Endodermal cell (in vitro differentiated cells): Measurements from ENCODE around the gene AOPEP. TPM values are rescaled to one million over a fixed set of nuclear protein-coding genes. Genes with fewer than 3 reads are reported as not detected.

ENCODE experiments used
- DNase-seq: peaks from one replicate; pipeline ENCODE4 v3.0.0-alpha.2; 2017
- H3K27ac ChIP-seq: 2 replicates; pipeline ENCODE4 v1.5.1; 2013; ENCODE audit warnings: mild to moderate bottlenecking, low read depth, low read length, moderate library complexity
- H3K27me3 ChIP-seq: 2 replicates; pipeline ENCODE4 v1.6.1; 2013; ENCODE audit warnings: mild to moderate bottlenecking, low read length, moderate library complexity; ENCODE audit not compliant: insufficient read depth, control insufficient read depth, poor library complexity, severe bottlenecking
- H3K36me3 ChIP-seq: 2 replicates; pipeline ENCODE4 v1.7.0; 2013; ENCODE audit warnings: mild to moderate bottlenecking, low read length, moderate library complexity; ENCODE audit not compliant: control insufficient read depth, insufficient read depth
- H3K4me1 ChIP-seq: one replicate; pipeline ENCODE4 v1.7.0; 2013; ENCODE audit warnings: low read length; ENCODE audit not compliant: control insufficient read depth, insufficient read depth
- H3K4me3 ChIP-seq: 2 replicates; pipeline ENCODE4 v1.5.1; 2013; ENCODE audit warnings: mild to moderate bottlenecking, low read length, moderate library complexity
- H3K9ac ChIP-seq: 2 replicates; pipeline ENCODE4 v1.6.1; 2013; ENCODE audit warnings: mild to moderate bottlenecking, low read length, moderate library complexity; ENCODE audit not compliant: poor library complexity, severe bottlenecking; ENCODE audit errors: extremely low read depth
- H3K9me3 ChIP-seq: 2 replicates; pipeline ENCODE4 v1.6.1; 2013; ENCODE audit warnings: mild to moderate bottlenecking, low read length, moderate library complexity; ENCODE audit not compliant: control insufficient read depth
- H3K27ac Mint-ChIP-seq: 2 replicates; pipeline ENCODE4 v1.8.0; 2020; ENCODE audit warnings: mixed read lengths
- H3K27me3 Mint-ChIP-seq: 2 replicates; pipeline ENCODE4 v1.8.0; 2021; ENCODE audit warnings: mild to moderate bottlenecking, mixed read lengths; ENCODE audit not compliant: insufficient read depth
- H3K36me3 Mint-ChIP-seq: 2 replicates; pipeline ENCODE4 v1.8.0; 2020; ENCODE audit warnings: low read depth, mixed read lengths
- H3K4me1 Mint-ChIP-seq: 2 replicates; pipeline ENCODE4 v1.8.0; 2020; ENCODE audit warnings: mixed read lengths
- H3K4me3 Mint-ChIP-seq: 2 replicates; pipeline ENCODE4 v1.8.0; 2020; ENCODE audit warnings: mild to moderate bottlenecking, moderate library complexity, mixed read lengths
- H3K9me3 Mint-ChIP-seq: 2 replicates; pipeline ENCODE4 v1.8.0; 2020; ENCODE audit warnings: mild to moderate bottlenecking, mixed read lengths
- WGBS, 2 experiments: methylation state at CpG; one replicate each; pipeline versions ENCODE4 v1.1.5 to v1.1.7; 2013; ENCODE audit warnings: missing lambda C conversion rate in 2 of 2, mixed read lengths in 1 of 2; ENCODE audit not compliant: insufficient coverage in 1 of 2, insufficient read length in 1 of 2; 5-methylcytosine and 5-hydroxymethylcytosine counted together
- total RNA-seq, 2 donors: library from RNA; stranded (reverse); fragmentation: NEBNext Ultra II Directional in 1 of 2; extraction: Animal tissue kit (Norgen Biotek cat#: 25700) in 1 of 2; gene quantifications; 2 replicates in 1 of 2; 3 replicates in 1 of 2; pipeline ENCODE4 v1.2.1, GENCODE V29; 2021
- TF ChIP-seq, protein P1 (sequence below): fragments of 200-600 bp; sonication (generic); conservative IDR thresholded peaks from 2 replicates; pipeline ENCODE4 v1.5.0; 2021; ENCODE audit warnings: antibody characterized with exemption, mild to moderate bottlenecking

AOPEP gene
- total RNA-seq, 2 donors from 2014 or later, result 23.4 to 33.7 TPM

DNA sequence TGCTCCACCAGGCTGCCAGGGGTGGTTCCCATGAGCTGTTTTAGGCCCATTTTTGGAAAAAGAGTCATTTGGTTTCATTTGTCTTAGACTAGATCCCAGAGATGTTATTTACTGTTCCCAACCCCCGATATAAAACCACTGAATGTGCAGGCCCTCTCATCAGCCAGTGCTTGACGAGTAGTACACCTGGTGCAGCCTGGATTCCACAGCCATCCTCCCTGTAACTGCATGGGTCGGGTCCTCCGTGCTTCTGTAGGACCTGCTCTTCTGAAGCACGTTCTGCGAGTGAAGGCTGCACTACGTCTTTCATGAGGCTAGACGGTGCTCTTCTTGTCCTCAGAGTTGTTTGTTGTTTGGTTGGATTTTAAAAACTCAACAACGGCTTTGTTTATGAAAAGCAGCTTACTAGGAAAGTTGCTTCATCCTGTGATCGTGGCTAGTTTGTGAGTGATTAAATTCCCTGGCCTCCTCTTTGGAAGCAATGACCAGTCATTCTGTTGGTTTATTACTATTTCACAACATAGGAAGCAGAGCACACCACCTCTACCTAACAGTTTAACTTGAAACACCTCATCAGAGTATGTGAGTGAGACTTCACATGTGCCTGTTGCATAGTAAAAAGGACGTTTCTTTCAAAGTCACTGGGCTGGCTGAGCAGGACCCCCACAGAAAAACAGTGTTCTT lies 135.2 kb downstream of the AOPEP start:
- no peak for DNase-seq
- no peak overlapping the region for H3K4me3 Mint-ChIP-seq
- WGBS, 2 experiments, result 94 to 98% methylated on average over 11 of the region's 11 CpGs
- H3K9me3 ChIP-seq, result peaks cover 11% of the 10 kb centered on the region
- peaks cover 9% of the 10 kb centered on the region for H3K36me3 ChIP-seq
- H3K36me3 Mint-ChIP-seq, result peaks cover 5% of the 10 kb centered on the region
- TF ChIP-seq, protein P1, sequence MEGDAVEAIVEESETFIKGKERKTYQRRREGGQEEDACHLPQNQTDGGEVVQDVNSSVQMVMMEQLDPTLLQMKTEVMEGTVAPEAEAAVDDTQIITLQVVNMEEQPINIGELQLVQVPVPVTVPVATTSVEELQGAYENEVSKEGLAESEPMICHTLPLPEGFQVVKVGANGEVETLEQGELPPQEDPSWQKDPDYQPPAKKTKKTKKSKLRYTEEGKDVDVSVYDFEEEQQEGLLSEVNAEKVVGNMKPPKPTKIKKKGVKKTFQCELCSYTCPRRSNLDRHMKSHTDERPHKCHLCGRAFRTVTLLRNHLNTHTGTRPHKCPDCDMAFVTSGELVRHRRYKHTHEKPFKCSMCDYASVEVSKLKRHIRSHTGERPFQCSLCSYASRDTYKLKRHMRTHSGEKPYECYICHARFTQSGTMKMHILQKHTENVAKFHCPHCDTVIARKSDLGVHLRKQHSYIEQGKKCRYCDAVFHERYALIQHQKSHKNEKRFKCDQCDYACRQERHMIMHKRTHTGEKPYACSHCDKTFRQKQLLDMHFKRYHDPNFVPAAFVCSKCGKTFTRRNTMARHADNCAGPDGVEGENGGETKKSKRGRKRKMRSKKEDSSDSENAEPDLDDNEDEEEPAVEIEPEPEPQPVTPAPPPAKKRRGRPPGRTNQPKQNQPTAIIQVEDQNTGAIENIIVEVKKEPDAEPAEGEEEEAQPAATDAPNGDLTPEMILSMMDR, result no peak
- no peaks in the 10 kb centered on the region for H3K27me3 Mint-ChIP-seq
- no peak overlapping the region for H3K27ac ChIP-seq
- no peak overlapping the region for H3K27ac Mint-ChIP-seq
- H3K9ac ChIP-seq, result no peak overlapping the region
- no peak overlapping the region for H3K4me3 ChIP-seq
- no peaks in the 10 kb centered on the region for H3K9me3 Mint-ChIP-seq
- H3K4me1 Mint-ChIP-seq, result peaks cover 7% of the 10 kb centered on the region
- H3K4me1 ChIP-seq, result no peaks in the 10 kb centered on the region
- H3K27me3 ChIP-seq, result no peaks in the 10 kb centered on the region

DNA sequence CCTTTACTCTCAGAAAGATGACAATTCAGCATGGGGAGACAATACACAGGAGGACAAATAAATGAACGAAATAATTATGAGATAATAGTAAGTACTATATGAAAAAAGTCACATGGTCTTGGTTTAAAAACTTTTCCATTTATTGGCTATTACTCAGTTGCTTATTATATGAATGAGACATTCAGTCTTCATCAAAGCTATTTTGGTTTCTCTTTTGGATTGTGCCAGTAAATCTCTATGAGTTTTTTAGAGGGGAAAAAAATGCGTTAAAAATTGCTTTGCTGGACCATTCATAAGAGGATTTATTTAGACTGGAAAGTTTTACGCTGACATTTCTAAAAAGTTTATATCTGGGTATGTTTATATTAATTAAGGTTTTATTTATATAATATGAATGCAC lies 137.7 kb downstream of the AOPEP start:
- H3K4me1 ChIP-seq, result peaks cover 8% of the 10 kb centered on the region

DNA sequence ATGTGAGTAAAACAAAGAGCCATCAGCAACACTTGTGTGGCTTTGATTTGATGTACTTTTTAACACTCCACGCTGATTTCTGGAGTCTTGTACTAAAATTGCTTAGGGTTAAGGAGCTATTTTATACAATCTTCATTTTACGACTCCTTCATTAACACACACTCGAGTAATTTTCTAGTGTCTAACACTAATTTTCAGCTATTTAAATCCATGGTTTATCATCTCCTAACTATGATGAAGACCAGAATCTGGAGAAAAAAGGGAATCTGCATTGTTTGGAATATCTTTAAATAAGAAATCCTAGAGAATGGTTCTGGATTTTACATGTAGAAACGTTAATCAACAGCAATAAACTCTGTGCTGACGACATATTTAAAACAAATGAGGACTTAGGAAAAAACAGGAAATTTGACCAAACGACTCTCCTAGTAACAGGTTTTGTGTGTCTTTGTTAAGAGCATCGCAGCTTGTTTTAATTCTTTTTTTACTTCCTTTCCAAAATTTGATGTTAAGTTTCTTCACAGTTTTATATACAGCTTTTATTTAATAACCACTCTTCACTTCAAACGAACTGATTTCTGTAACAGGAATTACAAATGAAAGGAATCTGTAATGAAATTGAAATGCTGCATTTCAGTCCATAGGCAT lies 138.5 kb downstream of the AOPEP start:
- no peak overlapping the region for H3K4me3 ChIP-seq
- no peak overlapping the region for H3K4me3 Mint-ChIP-seq
- no peaks in the 10 kb centered on the region for H3K27me3 ChIP-seq
- no peak overlapping the region for H3K27ac ChIP-seq
- H3K36me3 Mint-ChIP-seq, result no peaks in the 10 kb centered on the region
- no peaks in the 10 kb centered on the region for H3K36me3 ChIP-seq
- 86 to 95% methylated on average over 5 to 8 of the region's 8 CpGs for WGBS, 2 experiments
- H3K27me3 Mint-ChIP-seq, result no peaks in the 10 kb centered on the region
- TF ChIP-seq, protein P1, result no peak
- H3K9me3 Mint-ChIP-seq, result no peaks in the 10 kb centered on the region
- H3K9ac ChIP-seq, result no peak overlapping the region
- peaks cover 22% of the 10 kb centered on the region for H3K4me1 Mint-ChIP-seq
- no peak for DNase-seq
- no peaks in the 10 kb centered on the region for H3K9me3 ChIP-seq
- no peak overlapping the region for H3K27ac Mint-ChIP-seq
- H3K4me1 ChIP-seq, result peaks cover 8% of the 10 kb centered on the region

More for the DNA sequence above, 137.7 kb downstream of the AOPEP start:
- H3K27me3 ChIP-seq, result no peaks in the 10 kb centered on the region
- Mint-ChIP-seq H3K27ac (no peak overlapping the region), H3K4me3 (no peak overlapping the region), H3K9me3 (no peaks in the 10 kb centered on the region), H3K4me1 (peaks cover 19% of the 10 kb centered on the region), H3K27me3 (no peaks in the 10 kb centered on the region), H3K36me3 (no peaks in the 10 kb centered on the region)
- TF ChIP-seq, protein P1, result no peak
- no peaks in the 10 kb centered on the region for H3K9me3 ChIP-seq
- 93 to 100% methylated on average over 1 to 3 of the region's 3 CpGs for WGBS, 2 experiments
- no peaks in the 10 kb centered on the region for H3K36me3 ChIP-seq
- H3K9ac ChIP-seq, result no peak overlapping the region
- DNase-seq, result no peak
- H3K4me3 ChIP-seq, result no peak overlapping the region
- no peak overlapping the region for H3K27ac ChIP-seq
